DND-41 (cell line): ENCODE measurements around the gene PRAMEF12.
"Not testable (repeated sequence)": the region's sequence is repeated elsewhere in the genome, so short reads cannot be mapped to it uniquely, and the experiment has no call there.

Experiments
- ATAC-seq: fragments of 200-7000 bp; cut with Tn5 transposase; 3 replicates; pipeline ENCODE4 v1.9.1; 2021; ENCODE audit warnings: low read depth; ENCODE audit not compliant: insufficient read depth
- DNase-seq: peaks from one replicate; pipeline ENCODE4 v3.0.0-alpha.2; 2020
- H2AFZ ChIP-seq: 2 replicates; pipeline ENCODE4 v1.6.0; 2012; ENCODE audit warnings: low read depth, low read length
- H3K27ac ChIP-seq: 2 replicates; pipeline ENCODE4 v1.5.1; 2012; ENCODE audit warnings: low read length, inconsistent platforms
- H3K27me3 ChIP-seq: fragments of 200-600 bp; sonication (generic); 2 replicates; pipeline ENCODE4 v1.6.0; 2012; ENCODE audit warnings: low read length, mild to moderate bottlenecking, inconsistent platforms; ENCODE audit not compliant: insufficient read depth, poor library complexity
- H3K36me3 ChIP-seq: 2 replicates; pipeline ENCODE4 v1.5.1; 2012; ENCODE audit warnings: low read length, inconsistent platforms; ENCODE audit not compliant: insufficient read depth
- H3K4me1 ChIP-seq: 2 replicates; pipeline ENCODE4 v1.5.1; 2012; ENCODE audit warnings: mild to moderate bottlenecking, low read length; ENCODE audit not compliant: insufficient read depth
- H3K4me2 ChIP-seq: 2 replicates; pipeline ENCODE4 v1.6.0; 2012; ENCODE audit warnings: mild to moderate bottlenecking, moderate library complexity, low read length, inconsistent platforms; ENCODE audit not compliant: insufficient read depth
- H3K4me3 ChIP-seq, 2 experiments: fragments of 200-600 bp in 1 of 2; shearing (Covaris generic) in 1 of 2; 2 replicates each; pipeline ENCODE4 v1.5.1; 2012 to 2016; ENCODE audit warnings: inconsistent platforms in 2 of 2, low read length in 2 of 2, mild to moderate bottlenecking in 2 of 2, low read depth in 1 of 2, moderate library complexity in 1 of 2
- H3K79me2 ChIP-seq: 2 replicates; pipeline ENCODE4 v1.6.0; 2012; ENCODE audit warnings: low read length, inconsistent platforms; ENCODE audit not compliant: insufficient read depth
- H3K9ac ChIP-seq: 2 replicates; pipeline ENCODE4 v1.6.0; 2012; ENCODE audit warnings: low read depth, mild to moderate bottlenecking, inconsistent platforms, low read length, moderate library complexity
- H3K9me3 ChIP-seq: 2 replicates; pipeline ENCODE4 v1.5.1; 2012; ENCODE audit warnings: low read length, moderate library complexity, mild to moderate bottlenecking, inconsistent platforms; ENCODE audit not compliant: insufficient read depth, severe bottlenecking
- H4K20me1 ChIP-seq: 2 replicates; pipeline ENCODE4 v1.6.0; 2012; ENCODE audit warnings: low read length; ENCODE audit not compliant: insufficient read depth
- EZH2 ChIP-seq: IDR thresholded peaks from 3 replicates; pipeline ENCODE4 v1.6.1; 2012; ENCODE audit warnings: borderline replicate concordance, low read depth, mild to moderate bottlenecking, moderate library complexity, low read length, inconsistent platforms; ENCODE audit not compliant: severe bottlenecking
- TF ChIP-seq, protein P1 (sequence below): IDR thresholded peaks from 2 replicates; pipeline ENCODE4 v1.5.1; 2012; ENCODE audit warnings: borderline replicate concordance, low read length, moderate library complexity, mild to moderate bottlenecking; ENCODE audit not compliant: poor library complexity, severe bottlenecking; ENCODE audit errors: extremely low read depth

Gene PRAMEF12

GRCh38 chr1:12783783-12784182 is 10.2 kb downstream of the PRAMEF12 start:
- not testable (repeated sequence) for H3K27ac ChIP-seq, DNase-seq, H2AFZ ChIP-seq, H3K9ac ChIP-seq, H3K79me2 ChIP-seq, ATAC-seq, H3K4me2 ChIP-seq, H3K27me3 ChIP-seq, H4K20me1 ChIP-seq, H3K4me1 ChIP-seq, H3K36me3 ChIP-seq, H3K4me3 ChIP-seq, H3K9me3 ChIP-seq
- TF ChIP-seq, protein P1, sequence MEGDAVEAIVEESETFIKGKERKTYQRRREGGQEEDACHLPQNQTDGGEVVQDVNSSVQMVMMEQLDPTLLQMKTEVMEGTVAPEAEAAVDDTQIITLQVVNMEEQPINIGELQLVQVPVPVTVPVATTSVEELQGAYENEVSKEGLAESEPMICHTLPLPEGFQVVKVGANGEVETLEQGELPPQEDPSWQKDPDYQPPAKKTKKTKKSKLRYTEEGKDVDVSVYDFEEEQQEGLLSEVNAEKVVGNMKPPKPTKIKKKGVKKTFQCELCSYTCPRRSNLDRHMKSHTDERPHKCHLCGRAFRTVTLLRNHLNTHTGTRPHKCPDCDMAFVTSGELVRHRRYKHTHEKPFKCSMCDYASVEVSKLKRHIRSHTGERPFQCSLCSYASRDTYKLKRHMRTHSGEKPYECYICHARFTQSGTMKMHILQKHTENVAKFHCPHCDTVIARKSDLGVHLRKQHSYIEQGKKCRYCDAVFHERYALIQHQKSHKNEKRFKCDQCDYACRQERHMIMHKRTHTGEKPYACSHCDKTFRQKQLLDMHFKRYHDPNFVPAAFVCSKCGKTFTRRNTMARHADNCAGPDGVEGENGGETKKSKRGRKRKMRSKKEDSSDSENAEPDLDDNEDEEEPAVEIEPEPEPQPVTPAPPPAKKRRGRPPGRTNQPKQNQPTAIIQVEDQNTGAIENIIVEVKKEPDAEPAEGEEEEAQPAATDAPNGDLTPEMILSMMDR = peak; percentile 23

DNA sequence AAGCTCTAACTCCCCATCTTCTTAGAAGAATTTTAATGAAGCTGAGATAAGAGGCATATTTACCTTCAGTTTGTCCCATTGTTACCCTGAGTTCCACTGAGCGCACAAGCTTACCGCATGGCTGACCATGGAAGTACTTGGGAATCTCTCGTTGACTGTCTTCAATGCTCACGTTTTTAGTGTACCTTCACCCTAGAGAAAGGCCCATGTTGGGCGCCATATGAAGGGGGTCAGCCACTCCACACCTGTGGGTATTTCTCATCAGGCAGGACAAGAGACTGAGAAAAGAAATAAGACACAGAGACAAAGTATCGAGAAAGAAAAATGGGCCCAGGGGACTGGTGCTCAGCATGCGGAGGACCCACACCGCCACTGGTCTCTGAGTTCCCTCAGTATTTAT is 11.2 kb downstream of the PRAMEF12 start:
- not testable (repeated sequence) for ATAC-seq, H3K36me3 ChIP-seq, H4K20me1 ChIP-seq, H3K79me2 ChIP-seq, H3K4me3 ChIP-seq, H3K9me3 ChIP-seq, H3K27me3 ChIP-seq, H2AFZ ChIP-seq, H3K4me1 ChIP-seq, H3K9ac ChIP-seq, H3K4me2 ChIP-seq, H3K27ac ChIP-seq
- DNase-seq = peak; percentile 16

- not testable (repeated sequence) for H4K20me1 ChIP-seq, H3K79me2 ChIP-seq, ATAC-seq, H3K4me2 ChIP-seq, H3K27ac ChIP-seq, H3K9ac ChIP-seq, H3K27me3 ChIP-seq, DNase-seq, H3K36me3 ChIP-seq, H3K9me3 ChIP-seq, H2AFZ ChIP-seq, H3K4me1 ChIP-seq, H3K4me3 ChIP-seq
These were observed 17.6 kb downstream of the PRAMEF12 start, which contains the start of gene PRAMEF1 for GRCh38 chr1:12791097-12791496. Gene PRAMEF1 (plus strand): TSS chr1:12791397. CDS start chr1:12793228, 1,831 bp downstream.

- ATAC-seq = no peak
- no peaks in the 10 kb centered on the region for H4K20me1 ChIP-seq
- H2AFZ ChIP-seq = no peak overlapping the region
These were observed 25.4 kb downstream of the PRAMEF12 start for GRCh38 chr1:12798911-12799310.

More at GRCh38 chr1:12798911-12799310, 25.4 kb downstream of the PRAMEF12 start:
- Histone ChIP-seq H3K4me2 (no peak overlapping the region), H3K79me2 (no peaks in the 10 kb centered on the region), H3K27me3 (peaks cover 3% of the 10 kb centered on the region), H3K36me3 (no peaks in the 10 kb centered on the region), H3K4me1 (no peaks in the 10 kb centered on the region), H3K9me3 (no peaks in the 10 kb centered on the region), H3K9ac (no peak overlapping the region), H3K27ac (no peak overlapping the region), H3K4me3 (no peak overlapping the region)
- DNase-seq = no peak
- no peak for TF ChIP-seq EZH2
- TF ChIP-seq, protein P1 = no peak
